ENCODE measurements around the gene OPN3. TPM values are rescaled to one million over a fixed set of nuclear protein-coding genes. Genes with fewer than 3 reads are reported as not detected.

Gene OPN3
- total RNA-seq, 2 donors from 2014 or later, result 7.2 to 13.4 TPM

DNA sequence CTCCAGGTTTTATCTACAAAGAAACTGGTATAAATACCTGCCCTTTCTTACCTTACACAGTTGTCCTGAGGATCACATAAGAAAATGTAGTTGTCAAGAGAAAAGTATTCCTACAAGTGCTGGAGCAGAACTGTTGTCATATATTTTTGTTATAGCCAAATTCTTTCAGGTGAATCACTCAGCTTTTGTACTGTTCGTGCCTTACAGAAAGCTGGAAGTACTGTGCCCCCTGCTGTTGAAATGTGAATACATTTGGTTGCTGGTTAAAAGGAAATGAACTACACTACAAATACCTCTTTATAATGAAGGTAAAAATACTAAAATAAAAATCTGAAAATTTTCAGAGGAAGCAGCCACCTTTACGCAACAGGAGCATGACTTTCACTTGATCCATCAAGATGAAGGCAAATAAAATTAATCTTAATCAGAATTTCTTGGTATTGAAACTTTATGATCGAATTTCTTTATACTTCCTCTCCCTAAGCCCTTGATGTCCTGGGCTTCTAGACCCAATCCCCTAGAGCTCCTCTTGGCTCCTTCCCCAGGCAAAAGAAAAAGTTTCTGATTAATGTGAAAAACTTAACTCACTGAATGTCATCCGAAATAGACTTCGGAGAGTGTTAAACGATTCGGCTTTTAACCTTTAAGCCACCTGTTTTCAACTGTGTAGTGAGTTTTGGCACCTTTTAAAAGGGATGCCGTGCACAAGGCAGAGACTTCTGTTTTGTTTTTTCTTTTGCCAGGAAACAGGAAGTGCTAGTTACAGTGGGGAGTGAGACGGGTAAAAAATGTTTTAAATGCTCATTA, 12.5 kb downstream of the OPN3 start:
- TF ChIP-seq, protein P1, sequence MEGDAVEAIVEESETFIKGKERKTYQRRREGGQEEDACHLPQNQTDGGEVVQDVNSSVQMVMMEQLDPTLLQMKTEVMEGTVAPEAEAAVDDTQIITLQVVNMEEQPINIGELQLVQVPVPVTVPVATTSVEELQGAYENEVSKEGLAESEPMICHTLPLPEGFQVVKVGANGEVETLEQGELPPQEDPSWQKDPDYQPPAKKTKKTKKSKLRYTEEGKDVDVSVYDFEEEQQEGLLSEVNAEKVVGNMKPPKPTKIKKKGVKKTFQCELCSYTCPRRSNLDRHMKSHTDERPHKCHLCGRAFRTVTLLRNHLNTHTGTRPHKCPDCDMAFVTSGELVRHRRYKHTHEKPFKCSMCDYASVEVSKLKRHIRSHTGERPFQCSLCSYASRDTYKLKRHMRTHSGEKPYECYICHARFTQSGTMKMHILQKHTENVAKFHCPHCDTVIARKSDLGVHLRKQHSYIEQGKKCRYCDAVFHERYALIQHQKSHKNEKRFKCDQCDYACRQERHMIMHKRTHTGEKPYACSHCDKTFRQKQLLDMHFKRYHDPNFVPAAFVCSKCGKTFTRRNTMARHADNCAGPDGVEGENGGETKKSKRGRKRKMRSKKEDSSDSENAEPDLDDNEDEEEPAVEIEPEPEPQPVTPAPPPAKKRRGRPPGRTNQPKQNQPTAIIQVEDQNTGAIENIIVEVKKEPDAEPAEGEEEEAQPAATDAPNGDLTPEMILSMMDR (IDR thresholded peaks at IDR 0.05), result peak; percentile 19
- Histone ChIP-seq H3K27ac (no peak overlapping the region), H3K4me1 (ENCODE audit: control insufficient read depth in 1 of 2, low read depth in 2 of 2) (no peaks in the 10 kb centered on the region), H3K36me3 (no peaks in the 10 kb centered on the region), H3K9me3 (no peaks in the 10 kb centered on the region), H3K27me3 (replicated peaks; ENCODE audit: insufficient read depth) (no peaks in the 10 kb centered on the region), H3K4me3 (no peak overlapping the region)
- ATAC-seq (ENCODE audit: insufficient number of reproducible peaks, low FRiP score, low read depth) (no peak), DNase-seq (ENCODE audit: low spot score) (no peak)

- TF ChIP-seq, protein P1 (IDR thresholded peaks at IDR 0.05), result no peak
- no peaks in the 10 kb centered on the region for H3K4me1 ChIP-seq (ENCODE audit: control insufficient read depth in 1 of 2, low read depth in 2 of 2)
- ATAC-seq (ENCODE audit: insufficient number of reproducible peaks, low FRiP score, low read depth), result no peak
- no peaks in the 10 kb centered on the region for H3K9me3 ChIP-seq
- no peak overlapping the region for H3K4me3 ChIP-seq
- H3K27ac ChIP-seq, result no peak overlapping the region
- H3K27me3 ChIP-seq (replicated peaks; ENCODE audit: insufficient read depth), result no peaks in the 10 kb centered on the region
- no peaks in the 10 kb centered on the region for H3K36me3 ChIP-seq
- no peak for DNase-seq (ENCODE audit: low spot score)
These were observed 15.2 kb downstream of the OPN3 start for GRCh38 chr1:241624935-241625334.

- no peak for ATAC-seq (ENCODE audit: insufficient number of reproducible peaks, low FRiP score, low read depth)
- Histone ChIP-seq H3K4me1 (ENCODE audit: control insufficient read depth in 1 of 2, low read depth in 2 of 2) (no peaks in the 10 kb centered on the region), H3K36me3 (no peaks in the 10 kb centered on the region), H3K4me3 (no peak overlapping the region), H3K27ac (no peak overlapping the region), H3K9me3 (no peaks in the 10 kb centered on the region), H3K27me3 (replicated peaks; ENCODE audit: insufficient read depth) (no peaks in the 10 kb centered on the region)
- no peak for DNase-seq (ENCODE audit: low spot score)
- TF ChIP-seq, protein P1 (IDR thresholded peaks at IDR 0.05), result no peak
These were observed 17.5 kb downstream of the OPN3 start for GRCh38 chr1:241622669-241623068.

DNA sequence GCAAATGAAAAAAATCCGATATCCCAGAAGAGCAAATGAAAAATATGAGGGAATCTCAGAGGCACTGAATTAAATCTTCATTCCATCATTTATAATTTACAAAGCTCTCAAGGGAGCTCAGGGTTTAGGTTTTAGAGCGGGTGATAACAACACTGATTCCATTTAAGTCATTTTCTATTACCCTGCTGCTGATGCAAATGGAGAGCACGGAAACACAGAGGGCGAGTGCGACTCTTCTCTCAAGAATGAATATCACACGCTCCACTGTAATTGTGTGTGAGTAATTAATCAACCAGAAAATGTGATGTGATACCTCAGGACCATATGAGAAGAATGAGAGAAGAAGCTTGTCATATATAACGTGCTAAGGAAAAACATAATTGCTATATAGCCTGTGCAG, 22.7 kb downstream of the OPN3 start:
- no peaks in the 10 kb centered on the region for H3K36me3 ChIP-seq
- no peaks in the 10 kb centered on the region for H3K9me3 ChIP-seq
- DNase-seq (ENCODE audit: low spot score) (no peak), ATAC-seq (ENCODE audit: insufficient number of reproducible peaks, low FRiP score, low read depth) (no peak)
- no peak overlapping the region for H3K4me3 ChIP-seq
- H3K27me3 ChIP-seq (replicated peaks; ENCODE audit: insufficient read depth), result no peaks in the 10 kb centered on the region
- TF ChIP-seq, protein P1 (IDR thresholded peaks at IDR 0.05), result no peak
- no peak overlapping the region for H3K27ac ChIP-seq
- no peaks in the 10 kb centered on the region for H3K4me1 ChIP-seq (ENCODE audit: control insufficient read depth in 1 of 2, low read depth in 2 of 2)

GRCh38 chr1:241615043-241615974, 24.9 kb downstream of the OPN3 start:
- no peaks in the 10 kb centered on the region for H3K9me3 ChIP-seq
- no peak overlapping the region for H3K27ac ChIP-seq
- ATAC-seq (ENCODE audit: insufficient number of reproducible peaks, low FRiP score, low read depth) (no peak), DNase-seq (ENCODE audit: low spot score) (no peak)
- no peaks in the 10 kb centered on the region for H3K4me1 ChIP-seq (ENCODE audit: control insufficient read depth in 1 of 2, low read depth in 2 of 2)
- H3K4me3 ChIP-seq, result no peak overlapping the region
- TF ChIP-seq, protein P1 (IDR thresholded peaks at IDR 0.05), result no peak
- no peaks in the 10 kb centered on the region for H3K36me3 ChIP-seq
- no peaks in the 10 kb centered on the region for H3K27me3 ChIP-seq (replicated peaks; ENCODE audit: insufficient read depth)
